HG02885 (cell line): ENCODE measurements around the gene TNRC6A.
"Not testable (repeated sequence)": the region's sequence is repeated elsewhere in the genome, so short reads cannot be mapped to it uniquely, and the experiment has no call there.

Experiments used
- ATAC-seq: cut with Tn5 transposase; IDR thresholded peaks from one replicate; pipeline ENCODE4 v1.9.1; 2021; ENCODE audit warnings: mild to moderate bottlenecking; ENCODE audit not compliant: unreplicated experiment, poor library complexity

Gene TNRC6A

DNA sequence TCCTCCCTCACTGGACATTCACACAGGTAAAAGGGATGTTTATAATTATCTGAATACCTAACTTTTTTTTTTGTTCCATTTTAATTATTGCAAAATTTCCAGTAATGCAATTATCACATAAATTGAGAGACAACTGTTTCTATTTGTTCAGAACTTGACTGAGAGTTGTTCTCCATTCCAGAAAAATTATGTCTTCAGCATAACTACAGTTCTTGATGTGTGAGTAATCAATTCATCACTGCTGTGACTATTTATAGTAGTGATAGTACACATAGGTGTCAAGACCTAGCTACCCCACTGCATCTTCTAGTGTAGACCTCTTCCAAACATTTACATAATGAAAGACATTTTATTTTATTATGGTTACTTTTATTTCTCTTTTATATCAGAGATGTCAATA is 5.8 kb upstream of the TNRC6A start:
- no peak for ATAC-seq

DNA sequence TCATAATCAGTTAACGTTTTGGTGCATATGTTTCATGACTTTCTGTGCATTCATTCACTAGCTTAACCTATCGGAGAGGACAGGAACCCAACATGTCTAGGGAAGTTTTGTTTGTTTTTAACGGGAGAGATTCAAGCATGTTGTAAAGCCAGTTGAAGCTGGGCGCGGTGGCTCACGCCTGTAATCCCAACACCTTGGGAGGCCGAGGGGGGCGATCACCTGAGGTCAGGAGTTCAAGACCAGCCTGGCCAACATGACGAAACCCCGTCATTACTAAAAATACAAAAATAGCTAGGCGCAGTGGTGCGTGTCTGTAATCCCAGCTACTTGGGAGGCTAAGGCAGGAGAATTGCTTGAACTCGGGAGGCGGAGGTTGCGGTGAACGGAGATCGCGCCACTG is 1.4 kb upstream of the TNRC6A start:
- no peak for ATAC-seq

DNA sequence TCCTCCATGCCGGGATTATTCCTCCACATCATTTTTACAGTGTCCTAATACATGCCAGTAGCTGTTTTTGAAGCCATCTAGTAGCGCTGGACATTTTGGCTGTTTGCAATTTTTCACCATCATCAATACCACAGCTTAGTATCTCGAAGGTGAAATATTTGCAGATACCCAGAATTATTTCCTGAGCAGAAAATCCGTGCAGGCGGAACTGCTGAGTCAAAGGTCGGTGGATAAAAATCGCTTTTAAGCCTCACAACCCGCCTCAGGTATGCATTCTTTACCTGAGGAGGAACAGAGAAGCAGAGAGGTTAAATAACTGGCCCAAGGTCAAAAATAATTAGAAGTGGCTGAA is 584 bp upstream of the TNRC6A start:
- no peak for ATAC-seq

DNA sequence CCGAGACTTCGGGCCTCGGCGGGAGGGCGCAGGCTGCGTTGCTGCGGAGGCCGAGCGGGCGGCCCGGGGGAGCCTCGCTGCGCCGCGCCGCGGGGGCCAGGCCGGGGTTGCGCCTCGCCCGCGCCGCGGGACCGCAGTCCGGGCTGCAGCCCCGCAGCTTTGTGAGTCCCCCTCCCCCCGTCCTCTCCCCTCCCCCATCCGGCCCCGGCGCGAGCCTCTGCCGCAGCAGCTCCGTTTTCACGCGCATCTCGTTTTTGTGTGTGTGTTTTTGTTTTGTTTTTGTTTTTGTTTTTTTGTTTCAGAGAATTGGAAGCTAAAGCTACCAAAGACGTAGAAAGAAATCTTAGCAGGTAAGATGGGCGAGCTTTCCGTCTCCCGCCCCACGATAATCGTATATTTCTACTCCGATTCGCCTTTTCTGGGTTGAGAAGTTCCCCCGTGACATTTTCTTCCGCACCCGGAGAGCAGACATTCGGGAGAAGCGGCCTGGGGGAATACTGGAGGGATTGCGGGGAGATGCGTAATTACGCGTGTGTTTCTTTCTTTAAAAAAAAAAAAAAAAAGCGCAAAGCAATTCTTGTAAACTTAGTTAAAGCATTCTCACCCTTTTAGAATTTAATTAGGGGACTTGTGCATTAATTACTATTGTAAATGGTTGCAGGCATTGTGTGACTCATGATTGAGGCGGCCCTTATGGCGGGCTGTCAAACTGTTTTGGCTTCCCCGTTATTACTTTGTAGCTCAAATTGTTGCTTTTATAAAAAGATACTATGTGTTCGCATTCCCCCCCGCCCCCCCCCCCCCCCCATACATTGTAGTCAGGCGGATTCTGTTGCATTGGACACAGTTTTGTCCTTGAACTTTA is 732 bp downstream of the TNRC6A start:
- no peak for ATAC-seq

DNA sequence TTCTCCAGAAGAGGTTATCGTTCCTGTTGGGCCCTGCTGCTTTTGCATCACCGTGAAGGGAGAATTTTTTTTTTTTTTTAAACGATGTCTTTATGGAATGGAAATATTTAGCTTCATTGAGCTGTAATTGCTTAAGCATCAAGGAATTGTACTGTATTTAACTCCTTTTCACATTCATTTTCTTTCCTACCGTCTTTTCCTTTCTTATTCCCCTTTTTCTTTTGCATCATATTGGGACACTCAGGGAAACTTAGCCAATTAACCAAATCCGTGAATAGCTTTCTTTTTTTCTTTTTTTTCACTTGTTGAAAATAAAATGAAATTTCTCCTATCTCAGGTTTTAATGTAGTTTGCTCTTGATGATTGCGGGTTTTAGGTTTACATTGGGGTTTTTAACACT is 1.5 kb downstream of the TNRC6A start:
- no peak for ATAC-seq

DNA sequence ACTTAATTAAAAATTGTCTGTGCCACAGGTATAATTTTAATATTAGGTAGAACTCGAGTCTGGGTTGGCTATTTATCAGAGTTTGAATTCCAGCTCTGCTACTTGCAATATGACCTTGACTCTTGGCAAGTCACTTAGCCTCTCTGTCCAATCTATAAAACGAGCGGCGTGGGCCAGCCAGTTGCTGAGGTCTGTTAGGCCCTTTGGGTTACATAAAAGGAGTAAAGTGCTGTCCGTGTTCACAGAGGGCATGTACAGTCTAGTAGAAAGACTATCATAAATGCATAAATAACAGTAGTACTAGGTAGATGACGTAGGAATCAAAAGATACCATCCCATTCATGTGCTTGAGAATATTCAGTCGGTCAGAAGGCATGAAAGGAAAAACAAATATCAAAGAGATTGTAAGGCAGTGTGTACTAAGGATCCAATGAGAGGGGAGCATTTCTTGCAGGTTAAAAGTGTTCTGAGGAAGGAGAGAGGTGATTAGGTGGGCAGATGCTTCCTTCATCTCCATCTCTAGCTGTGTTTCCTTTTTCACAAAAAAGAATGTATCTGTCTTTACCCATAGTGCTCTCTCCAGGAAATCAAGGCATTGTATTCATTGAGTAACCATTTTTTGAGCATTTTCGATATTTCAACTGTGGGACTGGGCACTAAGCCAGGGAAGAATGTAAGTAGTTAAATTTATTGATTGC is 2.4 kb downstream of the TNRC6A start:
- no peak for ATAC-seq

DNA sequence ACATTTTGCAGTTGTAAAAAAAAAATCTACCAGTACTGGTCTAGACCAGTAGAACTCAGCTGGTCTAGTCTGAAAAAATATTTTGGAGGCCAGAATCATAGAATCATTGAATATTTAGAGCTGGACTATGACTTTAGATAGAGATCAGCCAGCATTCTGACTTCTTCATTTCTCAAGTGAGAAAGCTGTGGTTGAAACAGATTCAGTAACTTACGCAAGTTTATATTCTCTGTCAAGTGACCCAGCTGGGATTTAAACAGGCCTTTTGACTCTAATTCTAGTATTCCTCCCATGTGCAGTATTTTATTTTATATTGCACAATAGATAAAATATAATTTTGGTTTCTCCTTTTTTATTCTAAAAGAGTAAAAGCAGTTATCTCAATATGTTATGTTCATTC is 4.9 kb downstream of the TNRC6A start:
- ATAC-seq = peak; percentile 49

DNA sequence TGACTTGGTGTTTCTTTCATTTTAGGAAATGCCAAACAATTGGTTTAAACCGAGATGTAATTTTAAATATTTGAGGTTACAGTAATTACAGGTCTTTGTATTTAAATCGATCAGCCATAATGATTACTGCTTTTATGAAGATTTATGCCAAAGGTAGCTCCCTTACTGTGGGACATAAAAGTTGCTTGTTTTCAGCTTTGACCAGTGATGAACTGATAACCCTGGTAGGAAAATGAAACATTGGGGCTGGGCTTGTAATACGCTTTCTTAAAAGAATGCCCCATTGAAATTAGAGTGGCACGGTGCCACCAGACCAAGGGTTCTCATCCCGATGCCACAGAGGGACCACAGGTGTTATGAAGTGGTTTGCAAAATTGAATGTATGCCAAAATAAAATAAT is 7.3 kb downstream of the TNRC6A start:
- ATAC-seq = no peak

DNA sequence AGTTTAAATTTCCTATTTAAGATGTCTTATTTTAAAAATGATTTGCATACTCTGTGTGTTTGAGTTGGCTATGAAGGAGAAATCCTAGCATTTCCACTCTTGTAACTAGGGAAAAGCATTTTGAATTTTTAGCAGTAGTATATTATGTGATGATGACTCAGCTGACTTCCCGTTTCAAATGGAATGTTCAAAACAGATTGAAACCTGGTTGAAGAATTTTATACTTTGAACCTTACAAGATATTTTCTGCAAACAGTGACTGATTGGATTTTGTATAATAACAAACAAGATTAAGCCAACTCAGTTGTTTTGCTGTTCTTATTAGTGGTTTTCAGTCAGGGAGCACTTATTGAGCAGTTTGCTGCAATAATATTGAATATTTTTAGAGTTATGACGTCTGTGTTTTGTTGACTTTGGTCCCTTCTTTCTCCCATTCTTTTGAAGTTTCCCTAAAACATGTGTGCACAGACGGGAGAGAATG is 8.0 kb downstream of the TNRC6A start:
- ATAC-seq = no peak

DNA sequence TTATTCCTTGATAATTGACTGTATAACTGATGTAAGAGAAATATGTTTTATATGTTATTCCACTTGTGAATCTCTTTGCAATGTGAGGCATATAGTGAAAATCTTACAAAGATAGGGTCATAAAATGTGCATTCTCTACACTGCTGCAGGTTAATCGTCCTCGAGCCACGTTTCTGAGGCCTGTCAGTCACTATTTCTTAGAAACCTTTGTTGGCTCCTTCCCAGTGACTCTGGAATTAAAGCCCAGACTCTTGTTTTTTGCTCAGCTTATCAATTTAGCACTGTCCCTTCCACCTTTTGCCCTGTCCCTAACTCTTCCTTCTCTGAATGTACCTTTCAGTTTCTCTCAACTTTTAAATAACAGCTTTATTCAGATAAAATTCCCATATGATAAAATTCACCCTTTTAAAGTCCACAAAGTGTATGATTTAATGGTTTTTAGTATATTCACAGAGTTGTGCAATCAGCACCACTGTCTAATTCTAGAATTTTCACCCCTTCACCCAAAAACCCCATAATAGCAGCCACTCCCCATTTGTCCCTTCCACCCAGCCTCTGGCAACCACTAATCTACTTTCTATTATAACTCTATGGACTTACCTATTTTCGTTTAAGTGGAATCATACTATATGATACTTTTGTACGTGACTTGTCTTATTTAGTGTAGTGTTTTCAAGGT is 8.6 kb downstream of the TNRC6A start:
- no peak for ATAC-seq

DNA sequence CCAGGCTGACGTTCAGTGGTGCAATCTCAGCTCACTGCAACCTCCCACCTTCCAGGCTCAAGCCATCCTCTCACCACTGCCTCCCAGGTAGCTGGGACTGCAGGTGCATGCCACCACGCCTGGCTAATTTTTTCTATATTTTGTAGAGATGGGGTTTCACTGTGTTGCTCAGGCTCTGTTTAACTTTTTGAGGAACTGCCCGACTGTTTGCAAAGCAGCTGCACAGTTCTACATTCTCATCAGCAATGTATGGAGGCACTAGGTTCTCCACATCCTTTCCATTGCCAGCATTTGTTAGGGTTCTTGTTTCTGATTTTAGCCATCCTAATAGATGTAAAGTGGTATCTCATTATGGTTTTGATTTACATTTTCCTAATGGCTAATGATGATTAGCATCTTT is 9.4 kb downstream of the TNRC6A start:
- no peak for ATAC-seq

DNA sequence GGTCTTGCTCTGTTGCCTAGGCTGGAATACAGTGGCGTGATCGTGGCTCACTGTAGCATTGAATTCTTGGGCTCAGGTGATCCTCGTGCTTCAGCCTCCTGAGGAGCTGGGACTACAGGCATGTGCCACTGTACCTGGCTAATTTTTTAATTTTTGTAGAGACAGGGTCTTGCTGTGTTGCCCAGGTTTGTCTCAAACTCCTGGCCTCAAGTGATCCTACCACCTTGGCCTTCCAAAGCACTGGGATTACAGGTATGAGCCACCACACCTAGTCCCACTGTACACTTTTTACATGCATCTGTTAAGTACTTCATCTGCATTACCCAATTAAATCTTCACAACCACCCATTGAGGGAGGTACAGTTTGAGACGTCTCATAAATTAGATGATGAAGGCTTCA is 12.4 kb downstream of the TNRC6A start:
- no peak for ATAC-seq

DNA sequence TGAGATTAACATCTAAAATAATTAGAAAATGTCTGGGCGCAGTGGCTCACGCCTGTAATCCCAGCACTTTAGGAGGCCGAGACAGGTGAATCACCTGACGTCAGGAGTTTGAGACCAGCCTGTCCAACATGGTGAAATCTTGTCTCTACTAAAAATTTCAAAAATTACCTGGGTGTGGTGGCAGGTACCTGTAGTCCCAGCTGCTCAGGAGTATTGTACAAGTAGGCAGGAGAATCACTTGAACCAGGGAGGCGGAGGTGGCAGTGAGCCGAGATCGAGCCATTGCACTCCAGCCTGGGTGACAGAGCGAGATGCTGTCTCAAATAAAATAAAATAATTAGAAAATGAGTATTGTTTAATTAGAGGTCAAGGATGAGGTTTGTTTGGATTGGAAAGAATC is 13.2 kb downstream of the TNRC6A start:
- not testable (repeated sequence) for ATAC-seq

DNA sequence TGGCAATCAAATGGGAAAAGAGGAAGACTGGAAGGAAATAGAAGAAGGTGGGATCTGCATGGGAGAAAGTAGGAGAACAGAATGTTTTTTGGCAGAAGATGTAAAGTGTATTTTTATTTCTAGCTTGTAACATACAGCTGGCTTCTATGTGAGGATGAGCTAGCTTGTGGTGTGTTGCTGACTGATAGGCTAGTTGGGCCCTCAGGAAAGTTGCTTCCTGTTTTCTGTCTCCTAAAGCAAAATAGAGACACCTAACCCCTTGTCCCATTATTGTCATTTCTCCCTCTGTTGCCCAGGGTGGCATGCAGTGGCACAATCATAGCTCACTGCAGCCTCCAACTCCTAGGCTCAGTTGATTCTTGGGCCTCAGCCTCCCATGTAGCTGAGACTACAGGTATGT is 15.9 kb downstream of the TNRC6A start:
- no peak for ATAC-seq

DNA sequence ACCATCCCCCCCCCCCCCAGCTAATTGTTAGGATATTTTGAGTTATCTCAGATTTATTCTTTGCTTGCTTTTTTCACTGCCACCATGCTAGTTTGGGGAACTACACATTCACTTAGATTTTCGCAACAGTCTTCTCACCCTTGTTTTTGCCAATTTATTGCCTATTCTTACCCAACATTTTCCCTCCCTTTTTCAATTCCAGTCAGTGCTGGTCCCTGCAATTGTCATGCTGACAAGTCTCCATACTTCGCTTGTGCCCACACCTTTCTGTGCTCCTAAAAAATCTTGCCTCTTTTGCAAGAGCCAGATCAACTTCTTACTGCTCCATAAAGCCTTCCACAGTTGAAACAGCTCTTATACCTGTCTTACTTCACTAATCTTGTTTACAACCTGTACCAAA is 16.3 kb downstream of the TNRC6A start:
- ATAC-seq = no peak

DNA sequence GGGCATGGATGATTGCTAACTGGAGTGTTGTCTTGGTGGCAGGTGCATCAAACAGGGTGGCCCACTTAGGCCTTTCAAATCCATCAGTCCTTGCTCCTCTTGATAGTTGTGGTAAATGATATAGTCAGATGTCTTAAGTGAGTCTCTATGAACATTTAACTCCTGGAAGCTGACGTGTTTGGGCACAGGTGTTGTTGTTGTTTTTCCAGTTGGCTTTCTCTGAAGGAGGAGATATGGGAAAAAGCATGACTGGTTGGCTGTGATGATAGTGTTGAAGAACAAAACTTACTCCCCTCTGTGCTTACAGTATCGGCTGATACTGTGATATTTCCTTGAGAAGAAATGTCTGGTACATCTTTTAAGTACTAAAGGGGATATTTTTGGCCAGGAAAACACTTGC is 18.0 kb downstream of the TNRC6A start:
- ATAC-seq = no peak

DNA sequence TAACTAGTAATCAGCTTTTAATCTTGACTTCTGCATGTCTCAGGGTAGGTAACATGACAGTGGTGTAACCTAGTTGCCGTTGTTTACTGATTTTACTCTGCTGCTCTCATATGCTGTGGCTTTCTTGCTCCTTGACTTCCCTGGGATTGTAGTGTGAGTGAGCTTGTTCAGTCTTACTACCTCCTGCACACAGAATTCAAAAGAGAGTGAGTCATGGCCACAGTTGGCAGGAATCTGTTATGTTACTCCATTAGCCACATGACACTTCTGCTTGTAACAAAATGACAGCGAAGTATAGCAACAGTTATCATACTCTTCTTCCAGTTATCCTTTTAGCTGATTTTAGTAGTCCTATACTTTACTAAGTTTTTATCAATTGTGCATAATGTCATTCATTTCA is 18.8 kb downstream of the TNRC6A start:
- ATAC-seq = no peak

DNA sequence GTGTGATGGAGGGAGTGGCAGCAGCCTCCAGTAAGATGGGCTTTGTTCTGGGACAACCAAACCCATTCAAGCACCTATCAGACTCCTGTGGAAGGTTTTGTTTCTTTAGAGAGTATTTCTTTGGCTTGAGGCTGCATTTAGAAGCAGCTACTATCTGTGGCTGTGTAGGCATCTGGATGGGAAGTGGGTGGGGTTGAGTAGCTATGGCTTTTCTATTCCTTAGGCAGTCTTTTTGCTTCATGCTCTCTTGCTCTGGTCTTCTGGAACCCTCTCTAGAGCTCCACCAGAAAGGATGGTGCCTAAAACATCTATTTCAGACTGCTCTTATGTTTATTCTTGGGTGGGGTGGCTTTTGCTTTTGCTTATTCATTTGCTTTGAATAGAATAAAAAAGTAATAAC is 19.9 kb downstream of the TNRC6A start:
- ATAC-seq = no peak

DNA sequence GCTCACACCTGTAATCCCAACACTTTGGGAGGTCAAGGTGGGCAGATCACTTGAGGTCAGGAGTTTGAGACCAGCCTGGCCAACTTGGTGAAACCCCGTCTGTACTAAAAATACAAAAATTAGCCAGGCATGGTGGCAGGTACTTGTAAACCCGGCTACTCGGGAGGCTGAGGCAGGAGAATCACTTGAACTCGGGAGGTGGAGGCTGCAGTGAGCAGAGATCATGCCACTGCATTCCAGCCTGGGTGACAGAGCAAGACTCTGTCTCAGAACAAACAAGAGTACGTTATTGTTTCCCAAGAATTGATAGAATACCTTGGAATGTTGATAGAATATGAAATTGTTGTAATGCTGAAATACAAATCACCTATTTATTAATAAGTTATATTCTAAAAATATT is 20.4 kb downstream of the TNRC6A start:
- not testable (repeated sequence) for ATAC-seq

DNA sequence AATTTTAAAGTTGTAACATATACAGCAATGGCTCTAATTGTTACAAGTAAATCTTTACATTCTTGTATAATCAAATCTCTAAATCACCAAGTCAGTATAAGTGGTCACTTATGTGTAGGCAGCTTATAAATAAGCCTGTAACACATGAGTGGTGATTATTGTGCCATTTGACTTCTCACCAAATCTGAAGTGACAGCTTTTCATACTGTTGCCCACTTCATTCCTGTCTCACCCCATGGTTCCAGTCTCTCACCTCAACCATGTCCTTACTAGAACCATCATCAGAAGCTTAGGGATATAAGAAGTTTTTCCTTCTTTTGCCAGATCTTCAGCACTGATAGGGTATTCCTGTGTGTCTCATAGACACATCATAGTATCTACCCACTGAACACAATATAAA is 23.5 kb downstream of the TNRC6A start:
- no peak for ATAC-seq

DNA sequence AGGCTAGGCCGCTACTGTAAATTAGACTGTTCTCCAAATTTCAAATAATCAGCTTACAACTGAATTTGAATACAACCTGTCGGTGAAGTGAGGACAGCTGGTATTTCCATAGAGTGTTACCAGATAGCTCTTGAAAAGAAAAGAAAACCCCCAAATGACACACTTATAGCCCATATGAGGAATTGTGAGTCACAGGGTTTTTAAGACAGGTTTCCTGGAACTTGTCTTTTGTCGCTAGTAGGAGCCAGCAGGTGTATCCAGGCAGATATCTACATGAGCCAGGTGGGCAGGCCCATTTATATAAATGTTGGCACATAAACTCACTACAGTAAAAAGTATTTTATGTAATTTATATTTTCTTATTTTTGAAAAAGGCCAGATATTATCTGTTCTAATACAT is 24.0 kb downstream of the TNRC6A start:
- no peak for ATAC-seq
